Stomach (tissue), 4 donors: ENCODE measurements around the gene RPS6KA4.

ENCODE experiments used
- CTCF ChIP-seq, 7 experiments: fragments of 450-650 bp in 4 of 7; fragments of 200-600 bp in 3 of 7; sonication (generic) in 3 of 7; IDR thresholded peaks; one replicate each; pipeline ENCODE4 v1.5.1; 2016 to 2019; ENCODE audit warnings: antibody characterized with exemption in 7 of 7, control low read depth in 2 of 7, mild to moderate bottlenecking in 1 of 7
- POLR2A ChIP-seq, 4 donors: fragments of 450-650 bp; IDR thresholded peaks; one replicate each; pipeline ENCODE4 v1.6.1; 2016; ENCODE audit warnings: antibody characterized with exemption in 4 of 4, control low read depth in 2 of 4, mild to moderate bottlenecking in 1 of 4, moderate library complexity in 1 of 4
- POLR2AphosphoS5 ChIP-seq, 3 donors: sonication (generic); formaldehyde crosslinking; IDR thresholded peaks; one replicate each; pipeline ENCODE4 v1.6.1; 2016; ENCODE audit warnings: antibody characterized with exemption in 3 of 3

- TF ChIP-seq POLR2AphosphoS5 (IDR thresholded peaks at IDR 0.05) = no peak
- TF ChIP-seq CTCF (IDR thresholded peaks at IDR 0.05) = no peak
- TF ChIP-seq POLR2A (IDR thresholded peaks at IDR 0.05) = no peak
Measured at GRCh38 chr11:64409278-64409677, 50.3 kb downstream of the RPS6KA4 start.
